H1 (cell line): ENCODE results near the gene C12orf43. TPM values are rescaled to one million over a fixed set of nuclear protein-coding genes. Genes with fewer than 3 reads are reported as not detected.

Experiments used
- CTCF ChIA-PET: fragments of 300-600 bp; sonication (Branson Sonifier 250); formaldehyde crosslinking; loops from one replicate; lab custom pipeline; 2021; ENCODE audit not compliant: partially characterized antibody; lab: Charles Lee
- POLR2A ChIA-PET: fragments of 300-600 bp; sonication (Branson Sonifier 250); formaldehyde crosslinking; loops from one replicate; lab custom pipeline; 2021; ENCODE audit warnings: inconsistent platforms; ENCODE audit not compliant: partially characterized antibody; lab: Charles Lee
- DNase-seq, 2 experiments: peaks; one replicate each; pipeline versions ENCODE4 v3.0.0 to v3.0.0-alpha.2; 2010 to 2022; ENCODE audit warnings: low spot score in 2 of 2, low read depth in 1 of 2, mixed read lengths in 1 of 2
- FAIRE-seq: peaks from 2 replicates; lab custom pipeline; 2011; peaks lifted over from hg19 to GRCh38; lab: Jason Lieb, UNC
- H2AFZ ChIP-seq: 2 replicates; pipeline ENCODE4 v1.8.1; 2012; ENCODE audit warnings: low read length, inconsistent platforms
- H2AK5ac ChIP-seq: 2 replicates; pipeline ENCODE4 v1.6.1; 2013; ENCODE audit warnings: low read depth, low read length
- H2BK120ac ChIP-seq: replicated peaks from 2 replicates; pipeline ENCODE3; 2013; ENCODE audit warnings: low read depth, low read length, inconsistent platforms
- H2BK12ac ChIP-seq: 2 replicates; pipeline ENCODE4 v1.6.1; 2013; ENCODE audit warnings: low read depth, low read length
- H2BK15ac ChIP-seq: 2 replicates; pipeline ENCODE4 v1.6.1; 2013; ENCODE audit warnings: low read length
- H2BK20ac ChIP-seq: 2 replicates; pipeline ENCODE4 v1.6.1; 2013; ENCODE audit warnings: low read length
- H2BK5ac ChIP-seq: 2 replicates; pipeline ENCODE4 v1.6.1; 2013; ENCODE audit warnings: low read depth, low read length
- H3K14ac ChIP-seq: 2 replicates; pipeline ENCODE4 v1.6.1; 2013; ENCODE audit warnings: inconsistent platforms; ENCODE audit not compliant: insufficient read length
- H3K18ac ChIP-seq: 2 replicates; pipeline ENCODE4 v1.6.1; 2013; ENCODE audit warnings: low read length; ENCODE audit errors: extremely low read depth
- H3K23ac ChIP-seq: 2 replicates; pipeline ENCODE4 v1.6.1; 2013; ENCODE audit warnings: inconsistent platforms; ENCODE audit not compliant: insufficient read length
- H3K23me2 ChIP-seq: 2 replicates; pipeline ENCODE4 v1.6.1; 2013; ENCODE audit warnings: low read depth, low read length
- H3K27ac ChIP-seq: 2 replicates; pipeline ENCODE4 v1.6.1; 2011; ENCODE audit warnings: low read depth, low read length, inconsistent platforms
- H3K27me3 ChIP-seq, 4 experiments: replicated peaks in 1 of 4; 1 replicate in 1 of 4; 2 replicates in 3 of 4; pipeline versions ENCODE4 v1.6.1 to v1.8.1; 2011 to 2013; ENCODE audit warnings: low read length in 3 of 4, mild to moderate bottlenecking in 3 of 4, inconsistent platforms in 2 of 4, mixed read lengths in 2 of 4, moderate library complexity in 1 of 4; ENCODE audit not compliant: control insufficient read depth in 3 of 4, insufficient read depth in 3 of 4; ENCODE audit errors: extremely low read depth in 1 of 4
- H3K36me3 ChIP-seq, 4 experiments: 2 replicates each; pipeline versions ENCODE4 v1.6.1 to v1.8.1; 2011 to 2013; ENCODE audit warnings: mild to moderate bottlenecking in 4 of 4, low read length in 3 of 4, moderate library complexity in 2 of 4, control low read depth in 1 of 4, inconsistent platforms in 1 of 4; ENCODE audit not compliant: insufficient read depth in 4 of 4, control insufficient read depth in 2 of 4
- H3K4ac ChIP-seq: replicated peaks from 2 replicates; pipeline ENCODE3; 2013; ENCODE audit warnings: low read length, low read depth, mixed read lengths, inconsistent platforms; ENCODE audit not compliant: insufficient read length
- H3K4me1 ChIP-seq, 4 experiments: replicated peaks in 1 of 4; 1 replicate in 1 of 4; 2 replicates in 3 of 4; pipeline versions ENCODE4 v1.6.1 to v1.8.1; 2011 to 2013; ENCODE audit warnings: low read length in 3 of 4, inconsistent platforms in 2 of 4, mixed read lengths in 1 of 4; ENCODE audit not compliant: insufficient read depth in 4 of 4, control insufficient read depth in 3 of 4
- H3K4me2 ChIP-seq, 2 experiments: 2 replicates each; pipeline versions ENCODE4 v1.6.1 to v1.8.1; 2011 to 2013; ENCODE audit warnings: low read depth in 2 of 2, low read length in 2 of 2, control low read depth in 1 of 2, inconsistent platforms in 1 of 2, mild to moderate bottlenecking in 1 of 2; ENCODE audit not compliant: insufficient read depth in 1 of 2
- H3K4me3 ChIP-seq, 4 experiments: fragments of 200-600, 300-600 bp in 1 of 4; sonication (generic), shearing (Covaris generic), sonication (Bioruptor Twin) in 1 of 4; 2 replicates each; pipeline versions ENCODE4 v1.5.1 to v1.8.1; 2011 to 2016; ENCODE audit warnings: low read length in 4 of 4, low read depth in 3 of 4, control low read depth in 2 of 4, inconsistent platforms in 2 of 4, mild to moderate bottlenecking in 2 of 4, mixed read lengths in 1 of 4, moderate library complexity in 1 of 4; ENCODE audit not compliant: insufficient read depth in 2 of 4; ENCODE audit errors: extremely low read depth in 1 of 4
- H3K56ac ChIP-seq: replicated peaks from 2 replicates; pipeline ENCODE3; 2013; ENCODE audit warnings: low read depth, mild to moderate bottlenecking, mixed read lengths, low read length, inconsistent platforms; ENCODE audit not compliant: insufficient read length
- H3K79me1 ChIP-seq: 2 replicates; pipeline ENCODE4 v1.6.1; 2013; ENCODE audit warnings: low read depth, low read length, control low read depth
- H3K79me2 ChIP-seq, 2 experiments: 2 replicates each; pipeline versions ENCODE4 v1.6.1 to v1.8.1; 2012 to 2013; ENCODE audit warnings: low read length in 2 of 2, mild to moderate bottlenecking in 2 of 2, inconsistent platforms in 1 of 2; ENCODE audit not compliant: insufficient read depth in 2 of 2, control insufficient read depth in 1 of 2
- H3K9ac ChIP-seq, 4 experiments: replicated peaks in 1 of 4; 1 replicate in 1 of 4; 2 replicates in 3 of 4; pipeline versions ENCODE4 v1.6.1 to v1.8.1; 2011 to 2013; ENCODE audit warnings: low read depth in 3 of 4, low read length in 3 of 4, control low read depth in 2 of 4, mild to moderate bottlenecking in 2 of 4, moderate library complexity in 2 of 4, inconsistent platforms in 1 of 4; ENCODE audit errors: extremely low read depth in 1 of 4
- H3K9me3 ChIP-seq, 2 experiments: 2 replicates each; pipeline versions ENCODE4 v1.6.1 to v1.8.1; 2012 to 2013; ENCODE audit warnings: mild to moderate bottlenecking in 2 of 2, moderate library complexity in 2 of 2, control low read depth in 1 of 2, inconsistent platforms in 1 of 2, low read depth in 1 of 2, low read length in 1 of 2, mixed read lengths in 1 of 2; ENCODE audit not compliant: insufficient read depth in 2 of 2
- H4K20me1 ChIP-seq, 2 experiments: replicated peaks in 1 of 2; 2 replicates each; pipeline versions ENCODE3 to v1.8.1; 2011 to 2013; ENCODE audit warnings: inconsistent platforms in 2 of 2, low read length in 2 of 2, mild to moderate bottlenecking in 1 of 2; ENCODE audit not compliant: insufficient read depth in 2 of 2, control insufficient read depth in 1 of 2
- H4K5ac ChIP-seq: 2 replicates; pipeline ENCODE4 v1.6.1; 2013; ENCODE audit warnings: low read length, low read depth, mixed read lengths, inconsistent platforms; ENCODE audit not compliant: insufficient read length
- H4K8ac ChIP-seq: 2 replicates; pipeline ENCODE4 v1.8.0; 2013; ENCODE audit warnings: mild to moderate bottlenecking, moderate library complexity, low read length, inconsistent platforms; ENCODE audit not compliant: insufficient read depth; ENCODE audit errors: extremely low read depth
- H4K91ac ChIP-seq: replicated peaks from 2 replicates; pipeline ENCODE3; 2013; ENCODE audit warnings: low read length, mixed read lengths, inconsistent platforms; ENCODE audit not compliant: insufficient read length
- HDAC6 ChIP-seq: IDR thresholded peaks from one replicate; pipeline ENCODE4 v1.7.1; 2012; ENCODE audit warnings: low read depth, mild to moderate bottlenecking, inconsistent platforms, low read length, moderate library complexity
- RXRA ChIP-seq: IDR thresholded peaks from 2 replicates; pipeline ENCODE4 v1.6.1; 2011; ENCODE audit warnings: low read depth, mild to moderate bottlenecking, low read length, moderate library complexity; ENCODE audit not compliant: insufficient read depth
- SIX5 ChIP-seq: IDR thresholded peaks from 2 replicates; pipeline ENCODE4 v1.6.1; 2011; ENCODE audit warnings: mild to moderate bottlenecking, low read depth, low read length
- USF2 ChIP-seq: IDR thresholded peaks from 2 replicates; pipeline ENCODE4 v1.6.1; 2011; ENCODE audit warnings: low read length, improper control_type of control experiment
- WGBS, 2 experiments: shearing (Covaris generic) in 1 of 2; methylation state at CpG; one replicate each; pipeline versions ENCODE4 v1.1.6 to v1.1.7; 2013 to 2015; ENCODE audit warnings: low lambda C conversion rate in 2 of 2, mixed read lengths in 2 of 2, inconsistent platforms in 1 of 2, low coverage in 1 of 2, missing lambda C conversion rate in 1 of 2; ENCODE audit not compliant: insufficient replicate concordance in 2 of 2, insufficient coverage in 1 of 2, insufficient read length in 1 of 2; ENCODE audit errors: extremely low coverage in 1 of 2, missing lambda C conversion rate in 1 of 2; 5-methylcytosine and 5-hydroxymethylcytosine counted together
- polyA plus RNA-seq, 7 experiments: library from polyadenylated mRNA; depleted of rRNA in 3 of 7; stranded (reverse) in 5 of 7; unstranded in 2 of 7; fragments of >200 nt in 5 of 7; fragments of 200-250 nt in 2 of 7; gene quantifications; 1 replicate in 5 of 7; 2 replicates in 1 of 7; 4 replicates in 1 of 7; pipeline versions ENCODE4 v1.2.1 to v1.2.3, GENCODE V29; 2011 to 2013; ENCODE audit warnings: missing spikeins in 2 of 7, mixed read lengths in 2 of 7
- total RNA-seq: library from RNA; stranded (reverse); fragmentation: NEBNext Ultra II Directional; extraction: Animal tissue kit (Norgen Biotek cat#: 25700); gene quantifications from 2 replicates; pipeline ENCODE4 v1.2.1, GENCODE V29; 2021

The C12orf43 gene
- total and polyA plus RNA-seq, 2 of the 8 experiments (the other 6 are each of a cell fraction or from before 2014, with no cell fraction given): 9.2 to 22.3 TPM

DNA sequence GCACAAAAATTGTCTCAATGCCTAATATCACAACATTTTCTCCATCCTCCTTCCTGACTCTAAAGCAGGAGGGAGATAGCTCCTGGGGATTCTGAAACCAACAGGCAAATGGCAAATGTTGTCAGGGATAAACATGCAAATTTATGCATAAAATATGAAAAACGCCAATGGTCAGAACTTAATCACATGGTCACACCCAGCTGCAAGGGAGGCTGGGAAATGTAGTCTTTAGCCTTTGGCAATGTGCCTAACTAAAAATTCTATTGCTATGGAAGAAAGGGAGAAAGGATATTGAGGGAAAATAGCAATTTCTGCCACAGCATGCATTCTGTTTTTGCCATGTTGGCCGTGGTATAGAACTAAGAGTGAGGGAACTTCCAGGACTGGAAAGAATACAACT, 34.4 kb upstream of the C12orf43 start:
- no peaks in the 10 kb centered on the region for H3K79me1 ChIP-seq
- H2BK20ac ChIP-seq: no peak overlapping the region
- H4K8ac ChIP-seq: no peak overlapping the region
- WGBS, 2 experiments: 83% methylated on average over 2 of the region's 2 CpGs; no CpG with 5 or more reads in 1 of the 2 experiments
- H4K91ac ChIP-seq: no peak overlapping the region
- no peak overlapping the region for H3K27ac ChIP-seq
- ChIA-PET CTCF (interaction anchor here (0.8 to 2.2 kb wide), 3 partner anchors 9 to 45 kb away, joined by 4 to 21 read pairs (median 5); no protein-coding TSS in a partner anchor), POLR2A (no interaction called here)
- no peak overlapping the region for H2AK5ac ChIP-seq
- no peak for FAIRE-seq
- no peak overlapping the region for H2BK120ac ChIP-seq
- H3K36me3 ChIP-seq: no peaks in the 10 kb centered on the region
- no peaks in the 10 kb centered on the region for H3K79me2 ChIP-seq
- no peak overlapping the region for H3K4ac ChIP-seq
- no peak overlapping the region for H3K9ac ChIP-seq
- no peak overlapping the region for H2BK5ac ChIP-seq
- no peaks in the 10 kb centered on the region for H4K20me1 ChIP-seq
- no peaks in the 10 kb centered on the region for H3K23me2 ChIP-seq
- no peak overlapping the region for H3K56ac ChIP-seq
- H3K4me3 ChIP-seq: no peak overlapping the region
- no peak overlapping the region for H2BK12ac ChIP-seq
- peak; percentile 66 for TF ChIP-seq SIX5
- TF ChIP-seq USF2: peak; percentile 65
- no peak for TF ChIP-seq RXRA
- TF ChIP-seq HDAC6: no peak
- H3K14ac ChIP-seq: no peak overlapping the region
- no peaks in the 10 kb centered on the region for H3K4me1 ChIP-seq
- no peaks in the 10 kb centered on the region for H3K27me3 ChIP-seq
- H3K9me3 ChIP-seq: no peaks in the 10 kb centered on the region
- no peak for DNase-seq
- H3K4me2 ChIP-seq: no peak overlapping the region
- no peak overlapping the region for H2BK15ac ChIP-seq
- H2AFZ ChIP-seq: no peak overlapping the region
- H3K18ac ChIP-seq: no peak overlapping the region
- no peak overlapping the region for H3K23ac ChIP-seq
- no peak overlapping the region for H4K5ac ChIP-seq
